ENCODE results near the gene RXFP1. TPM values are rescaled to one million over a fixed set of nuclear protein-coding genes. Genes with fewer than 3 reads are reported as not detected.
"Not testable (repeated sequence)": the region's sequence is repeated elsewhere in the genome, so short reads cannot be mapped to it uniquely, and the experiment has no call there.

Gene RXFP1
- total RNA-seq, 8 experiments from 2014 or later: 0.09 to 2.7 (median 1.5) TPM; not detected in 3

DNA sequence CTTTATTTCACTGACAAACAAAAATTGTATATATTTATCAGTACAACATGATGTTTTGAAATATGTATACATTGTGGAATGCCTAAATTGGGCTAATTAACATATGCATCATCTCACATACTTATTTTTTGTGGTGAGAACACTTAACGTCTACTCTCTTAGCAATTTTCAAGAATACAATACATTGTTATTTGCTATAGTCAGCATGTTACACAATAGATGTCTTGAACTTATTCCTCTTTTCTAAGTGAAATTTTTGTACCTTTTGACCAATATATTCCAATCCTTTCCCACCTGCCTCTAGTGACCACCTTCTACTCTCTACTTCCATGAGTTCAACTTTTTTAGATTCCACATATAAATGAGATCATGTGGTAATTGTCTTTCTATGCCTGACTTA is 114.9 kb downstream of the RXFP1 start:
- 29 to 100% (median 66%) methylated on average over 1 of the region's 1 CpG; no CpG with 5 or more reads in 4 of the 10 experiments for WGBS, 10 experiments
- H3K4me1 ChIP-seq (replicated peaks in 1 of 2): no peaks in the 10 kb centered on the region
- no peak overlapping the region for H3K4me3 ChIP-seq
- H3K27ac ChIP-seq: no peak overlapping the region
- ATAC-seq (replicated peaks in 6 of 8): no peak
- in situ Hi-C loops (cut with MboI; ENCODE audit: low pct_unique_long_range_greater_than_20kb in 2 of 9, low sequenced_read_pairs in 9 of 9, unreplicated experiment in 9 of 9): loop anchor here in 2 of 9 experiments (25.0 kb wide), 1 partner anchor 374 kb away; no protein-coding TSS in a partner anchor

DNA sequence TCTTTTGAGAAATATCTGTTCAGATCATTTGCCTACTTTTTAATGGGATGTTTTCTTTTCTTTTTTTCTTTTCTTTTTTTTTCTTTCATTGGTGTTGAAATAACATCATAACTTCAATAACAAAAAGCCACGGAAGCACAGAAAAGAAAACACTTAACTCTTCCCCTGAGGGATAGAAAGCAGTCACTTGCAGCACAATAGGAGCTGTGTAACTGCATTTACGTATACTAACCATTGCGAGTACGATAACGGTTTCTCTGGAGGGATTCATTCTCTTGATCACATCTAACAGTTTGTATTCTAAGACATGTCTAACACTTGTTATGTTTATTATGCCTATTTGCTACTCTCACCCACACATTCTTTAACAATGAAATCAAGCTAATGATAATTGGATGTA is 122.7 kb downstream of the RXFP1 start:
- no peak for ATAC-seq (replicated peaks in 6 of 8)
- H3K4me1 ChIP-seq (replicated peaks in 1 of 2): no peaks in the 10 kb centered on the region
- H3K4me3 ChIP-seq: no peak overlapping the region
- in situ Hi-C loops (cut with MboI; ENCODE audit: low pct_unique_long_range_greater_than_20kb in 2 of 9, low sequenced_read_pairs in 9 of 9, unreplicated experiment in 9 of 9): loop anchor here in 2 of 9 experiments (25.0 kb wide), 1 partner anchor 382 kb away; no protein-coding TSS in a partner anchor
- H3K27ac ChIP-seq: no peak overlapping the region
- WGBS, 10 experiments: 14 to 95% (median 74%) methylated on average over 1 to 5 of the region's 5 CpGs

- Histone ChIP-seq H3K4me3 (no peak overlapping the region), H3K4me1 (replicated peaks in 1 of 2) (no peaks in the 10 kb centered on the region), H3K27ac (no peak overlapping the region)
- 23 to 100% (median 83%) methylated on average over 2 to 3 of the region's 3 CpGs; no CpG with 5 or more reads in 1 of the 10 experiments for WGBS, 10 experiments
- no peak for ATAC-seq (replicated peaks in 6 of 8)
- in situ Hi-C loops (cut with MboI; ENCODE audit: low pct_unique_long_range_greater_than_20kb in 2 of 9, low sequenced_read_pairs in 9 of 9, unreplicated experiment in 9 of 9): loop anchor here in 2 of 9 experiments (25.0 kb wide), 1 partner anchor 382 kb away; no protein-coding TSS in a partner anchor
Observed at GRCh38 chr4:158644760-158645159, 123.1 kb downstream of the RXFP1 start.

- in situ Hi-C loops (cut with MboI; ENCODE audit: low pct_unique_long_range_greater_than_20kb in 2 of 9, low sequenced_read_pairs in 9 of 9, unreplicated experiment in 9 of 9): loop anchor here in 2 of 9 experiments (25.0 kb wide), 1 partner anchor 387 kb away; no protein-coding TSS in a partner anchor
- WGBS, 10 experiments: 10 to 93% (median 77%) methylated on average over 1 to 4 of the region's 4 CpGs
- ATAC-seq (replicated peaks in 6 of 8): no peak
- Histone ChIP-seq H3K27ac (no peak overlapping the region), H3K4me1 (replicated peaks in 1 of 2) (no peaks in the 10 kb centered on the region), H3K4me3 (no peak overlapping the region)
Observed at GRCh38 chr4:158649111-158649680, 127.5 kb downstream of the RXFP1 start.

DNA sequence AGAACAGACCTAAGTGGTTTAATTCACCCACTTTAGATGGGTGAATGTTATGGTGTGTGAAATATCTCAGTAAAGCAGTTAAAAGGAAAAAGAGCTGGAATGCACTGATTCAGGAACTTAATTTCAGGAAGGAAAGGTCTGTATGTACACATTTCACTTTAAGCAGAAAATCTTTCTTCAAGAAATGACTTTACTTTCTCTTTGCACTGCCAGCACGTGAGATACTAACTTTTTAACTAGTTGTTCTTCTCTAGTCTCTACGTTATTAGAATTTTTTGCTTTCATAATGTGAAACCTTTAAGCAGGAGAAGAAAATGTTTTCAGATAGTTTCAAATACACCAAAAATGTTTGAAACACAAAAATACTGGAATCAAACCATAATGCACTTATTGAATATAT is 131.2 kb downstream of the RXFP1 start:
- in situ Hi-C loops (cut with MboI; ENCODE audit: low pct_unique_long_range_greater_than_20kb in 2 of 9, low sequenced_read_pairs in 9 of 9, unreplicated experiment in 9 of 9): no loop called here
- H3K4me1 ChIP-seq (replicated peaks in 1 of 2): no peaks in the 10 kb centered on the region
- H3K4me3 ChIP-seq: no peak overlapping the region
- H3K27ac ChIP-seq: no peak overlapping the region
- no peak for ATAC-seq (replicated peaks in 6 of 8)
- WGBS, 10 experiments: 6 to 100% (median 79%) methylated on average over 1 to 2 of the region's 2 CpGs; no CpG with 5 or more reads in 2 of the 10 experiments

- Histone ChIP-seq H3K4me3 (no peak overlapping the region), H3K27ac (no peak overlapping the region), H3K4me1 (replicated peaks in 1 of 2) (no peaks in the 10 kb centered on the region)
- in situ Hi-C loops (cut with MboI; ENCODE audit: low pct_unique_long_range_greater_than_20kb in 2 of 9, low sequenced_read_pairs in 9 of 9, unreplicated experiment in 9 of 9): no loop called here
- 0 to 100% (median 80%) methylated on average over 1 of the region's 1 CpG; no CpG with 5 or more reads in 3 of the 10 experiments for WGBS, 10 experiments
- no peak for ATAC-seq (replicated peaks in 6 of 8)
Observed at GRCh38 chr4:158656439-158656838, 134.8 kb downstream of the RXFP1 start.

DNA sequence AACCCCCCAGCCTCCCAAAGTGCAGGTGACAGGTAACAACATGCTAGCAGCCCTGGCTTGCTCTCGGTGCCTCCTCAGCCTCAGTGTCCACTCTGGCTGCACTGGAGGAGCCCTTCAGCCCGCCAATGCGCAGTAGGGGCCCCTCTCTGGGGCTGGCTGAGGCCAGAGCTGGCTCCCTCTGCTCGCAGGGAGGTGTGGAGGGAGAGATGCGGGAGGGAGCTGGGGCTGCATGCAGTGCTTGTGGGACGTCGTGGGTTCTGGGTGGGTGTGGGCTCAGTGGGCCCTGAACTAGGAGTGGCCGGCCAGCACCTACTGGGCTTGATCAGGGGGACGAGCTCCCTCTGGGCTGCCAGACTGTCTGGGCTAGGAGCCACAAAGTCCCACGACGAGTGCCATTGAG is 135.6 kb downstream of the RXFP1 start:
- in situ Hi-C loops (cut with MboI; ENCODE audit: low pct_unique_long_range_greater_than_20kb in 2 of 9, low sequenced_read_pairs in 9 of 9, unreplicated experiment in 9 of 9): no loop called here
- no peak for ATAC-seq (replicated peaks in 6 of 8)
- H3K4me1 ChIP-seq (replicated peaks in 1 of 2): no peaks in the 10 kb centered on the region
- WGBS, 10 experiments: 80 to 100% (median 89%) methylated on average over 1 to 4 of the region's 11 CpGs; no CpG with 5 or more reads in 7 of the 10 experiments
- no peak overlapping the region for H3K4me3 ChIP-seq
- no peak overlapping the region for H3K27ac ChIP-seq

DNA sequence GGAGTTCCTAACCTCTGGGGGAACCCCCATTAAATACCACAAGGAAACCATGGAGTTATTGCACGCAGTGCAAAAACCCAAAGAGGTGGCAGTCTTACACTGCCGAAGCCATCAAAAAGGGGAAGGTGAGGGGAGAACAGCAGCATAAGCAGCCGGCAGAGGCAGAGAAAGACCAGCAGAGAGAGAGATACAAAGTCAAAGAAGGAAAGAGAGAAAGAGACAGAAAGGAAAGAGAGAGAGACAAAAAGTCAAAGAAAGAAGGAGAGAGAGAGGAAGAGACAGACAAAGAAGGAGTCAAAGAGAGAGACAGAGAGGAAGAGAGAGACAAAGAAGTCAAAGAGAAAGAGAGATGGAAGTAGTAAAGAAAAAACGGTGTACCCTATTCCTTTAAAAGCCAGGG is 141.6 kb downstream of the RXFP1 start:
- H3K4me3 ChIP-seq; H3K27ac ChIP-seq; H3K4me1 ChIP-seq (replicated peaks in 1 of 2); in situ Hi-C loops (cut with MboI; ENCODE audit: low pct_unique_long_range_greater_than_20kb in 2 of 9, low sequenced_read_pairs in 9 of 9, unreplicated experiment in 9 of 9); ATAC-seq (replicated peaks in 6 of 8): not testable (repeated sequence)
- WGBS, 10 experiments: 0 to 100% (median 75%) methylated on average over 1 to 4 of the region's 4 CpGs; no CpG with 5 or more reads in 1 of the 10 experiments

- in situ Hi-C loops (cut with MboI; ENCODE audit: low pct_unique_long_range_greater_than_20kb in 2 of 9, low sequenced_read_pairs in 9 of 9, unreplicated experiment in 9 of 9): not testable (repeated sequence)
Observed at GRCh38 chr4:158663707-158664625, 142.3 kb downstream of the RXFP1 start.

DNA sequence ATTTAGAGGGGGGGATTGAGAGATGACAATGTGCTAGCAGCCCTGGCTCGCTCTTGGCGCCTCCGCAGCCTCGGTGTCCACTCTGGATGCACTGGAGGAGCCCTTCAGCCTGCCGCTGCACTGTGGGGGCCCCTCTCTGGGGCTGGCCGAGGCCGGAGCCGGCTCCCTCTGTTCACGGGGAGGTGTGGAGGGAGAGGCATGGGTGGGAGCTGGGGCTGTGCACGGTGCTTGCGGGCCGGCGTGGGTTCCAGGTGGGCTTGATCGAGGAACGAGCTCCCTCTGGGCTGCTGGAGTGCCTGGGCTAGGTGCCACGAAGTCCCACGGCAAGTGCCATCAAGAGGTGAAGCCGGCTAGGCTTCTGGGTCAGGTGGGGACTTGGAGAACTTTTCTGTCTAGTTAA is 143.1 kb downstream of the RXFP1 start:
- WGBS, 10 experiments: 92 to 100% (median 100%) methylated on average over 2 to 3 of the region's 18 CpGs; no CpG with 5 or more reads in 6 of the 10 experiments
- in situ Hi-C loops (cut with MboI; ENCODE audit: low pct_unique_long_range_greater_than_20kb in 2 of 9, low sequenced_read_pairs in 9 of 9, unreplicated experiment in 9 of 9): no loop called here
- Histone ChIP-seq H3K4me1 (replicated peaks in 1 of 2) (no peaks in the 10 kb centered on the region), H3K27ac (no peak overlapping the region), H3K4me3 (no peak overlapping the region)
- no peak for ATAC-seq (replicated peaks in 6 of 8)

More at GRCh38 chr4:158663707-158664625, 142.3 kb downstream of the RXFP1 start:
- not testable (repeated sequence) for H3K27ac ChIP-seq; ATAC-seq (replicated peaks in 6 of 8); H3K4me1 ChIP-seq (replicated peaks in 1 of 2); H3K4me3 ChIP-seq
- 0 to 100% (median 74%) methylated on average over 1 to 6 of the region's 8 CpGs for WGBS, 10 experiments

DNA sequence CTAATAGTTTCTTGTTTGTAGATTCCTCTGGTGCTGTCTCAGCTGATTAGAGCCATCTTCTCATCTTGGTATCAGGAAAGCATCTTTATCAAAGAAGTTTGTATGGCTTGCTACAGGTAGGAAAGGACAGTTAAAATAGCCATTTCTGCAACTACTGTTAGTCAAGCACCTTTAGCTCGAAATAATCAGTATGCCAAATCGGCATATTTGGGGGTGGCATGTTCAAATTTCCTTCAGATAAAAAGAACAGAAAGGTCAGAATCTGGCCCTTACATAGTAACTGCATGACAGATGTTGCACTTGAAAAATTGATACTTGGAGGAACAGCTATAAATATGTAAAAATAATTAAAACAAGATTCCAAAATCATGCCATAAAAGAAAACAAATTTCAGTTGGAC is 145.2 kb downstream of the RXFP1 start:
- 57 to 100% (median 92%) methylated on average over 1 to 2 of the region's 2 CpGs for WGBS, 10 experiments
- in situ Hi-C loops (cut with MboI; ENCODE audit: low pct_unique_long_range_greater_than_20kb in 2 of 9, low sequenced_read_pairs in 9 of 9, unreplicated experiment in 9 of 9): no loop called here
- no peak for ATAC-seq (replicated peaks in 6 of 8)
- no peak overlapping the region for H3K4me3 ChIP-seq
- H3K4me1 ChIP-seq (replicated peaks in 1 of 2): peaks cover 0 to 8% of the 10 kb centered on the region in 2 donors
- no peak overlapping the region for H3K27ac ChIP-seq

DNA sequence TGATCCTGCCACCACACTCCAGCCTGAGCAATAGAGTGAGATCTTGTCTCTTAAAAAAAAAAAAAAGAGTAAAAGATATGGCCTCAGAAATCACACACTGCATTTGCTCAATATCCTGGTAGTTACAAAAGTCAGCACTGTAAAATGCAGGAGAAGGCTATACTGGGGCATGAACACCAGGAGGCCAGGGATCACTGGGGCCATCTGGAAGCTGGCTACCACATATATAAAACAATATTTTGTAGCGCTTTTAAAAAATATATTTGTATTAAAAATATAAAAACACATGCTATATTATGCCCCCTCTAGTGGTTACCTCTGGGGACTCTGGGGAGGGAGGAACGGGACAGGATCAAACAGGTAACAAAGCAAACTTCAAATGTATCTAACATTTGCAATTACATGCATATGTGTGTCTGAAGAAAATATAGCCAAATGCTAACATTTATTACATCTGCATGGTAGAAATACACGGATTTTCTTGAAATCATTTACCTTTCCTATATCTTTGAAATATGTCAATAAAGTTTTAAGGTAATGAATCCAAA is 146.0 kb downstream of the RXFP1 start:
- in situ Hi-C loops (cut with MboI; ENCODE audit: low pct_unique_long_range_greater_than_20kb in 2 of 9, low sequenced_read_pairs in 9 of 9, unreplicated experiment in 9 of 9): no loop called here
- no peak overlapping the region for H3K4me3 ChIP-seq
- no peak for ATAC-seq (replicated peaks in 6 of 8)
- H3K4me1 ChIP-seq (replicated peaks in 1 of 2): peaks cover 0 to 8% of the 10 kb centered on the region in 2 donors
- H3K27ac ChIP-seq: no peak overlapping the region
- WGBS, 10 experiments: 37 to 100% (median 71%) methylated on average over 1 to 3 of the region's 3 CpGs; no CpG with 5 or more reads in 1 of the 10 experiments

- Histone ChIP-seq H3K4me1 (replicated peaks in 1 of 2) (peaks cover 3 to 12% of the 10 kb centered on the region in 2 donors), H3K4me3 (no peak overlapping the region), H3K27ac (no peak overlapping the region)
- ATAC-seq (replicated peaks in 6 of 8): no peak
- in situ Hi-C loops (cut with MboI; ENCODE audit: low pct_unique_long_range_greater_than_20kb in 2 of 9, low sequenced_read_pairs in 9 of 9, unreplicated experiment in 9 of 9): no loop called here
- WGBS, 10 experiments: 73 to 100% (median 92%) methylated on average over 1 to 7 of the region's 7 CpGs
Observed at GRCh38 chr4:158669310-158669709, 147.6 kb downstream of the RXFP1 start.

All from motor neuron (in vitro differentiated cells).